G401.6 (cell line): Measurements from ENCODE around the gene CRADD.
"Not testable (repeated sequence)": the region's sequence is repeated elsewhere in the genome, so short reads cannot be mapped to it uniquely, and the experiment has no call there.

Source experiments
- FAIRE-seq: peaks from 2 replicates; lab custom pipeline; 2012; peaks lifted over from hg19 to GRCh38; lab: Jason Lieb, UNC

Gene CRADD

DNA sequence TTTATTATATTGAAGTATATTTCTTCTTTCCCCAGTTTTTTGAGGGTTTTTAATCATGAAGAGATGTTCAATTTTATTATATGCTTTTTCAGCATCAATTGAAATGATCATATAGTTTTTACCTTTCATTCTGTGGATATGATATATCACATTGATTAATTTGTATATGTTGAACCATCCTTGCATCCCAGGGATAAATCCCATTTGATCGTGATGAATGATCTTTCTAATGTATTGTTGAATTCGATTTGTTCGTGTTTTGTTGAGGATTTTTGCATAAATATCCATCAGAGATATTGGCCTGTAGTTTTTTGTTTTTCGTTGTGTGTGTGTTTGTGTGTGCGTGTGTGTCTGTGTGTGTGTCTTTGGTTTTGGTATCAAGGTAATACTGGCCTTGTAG lies 196.4 kb downstream of the CRADD start:
- no peak for FAIRE-seq

DNA sequence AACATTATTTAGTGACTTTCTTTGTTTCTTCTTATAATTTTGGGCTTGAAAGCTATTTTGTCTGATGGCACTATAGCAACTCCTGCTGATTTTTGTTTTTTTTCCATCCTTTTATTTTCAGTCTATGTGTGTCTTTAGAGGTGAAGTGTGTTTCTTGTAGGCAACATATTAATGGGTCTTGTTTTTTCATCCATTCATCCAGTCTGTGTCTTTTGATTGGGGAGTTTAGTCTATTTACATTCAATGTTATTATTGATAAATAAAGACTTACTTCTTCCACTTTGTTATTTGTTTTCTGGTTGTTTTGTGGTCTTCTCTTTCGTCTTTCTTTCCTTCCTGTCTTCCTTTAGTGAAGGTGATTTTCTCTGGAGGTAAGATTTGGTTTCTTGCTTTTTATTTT lies 198.0 kb downstream of the CRADD start:
- no peak for FAIRE-seq

GRCh38 chr12:93876360-93876759 lies 199.2 kb downstream of the CRADD start:
- FAIRE-seq, result no peak

DNA sequence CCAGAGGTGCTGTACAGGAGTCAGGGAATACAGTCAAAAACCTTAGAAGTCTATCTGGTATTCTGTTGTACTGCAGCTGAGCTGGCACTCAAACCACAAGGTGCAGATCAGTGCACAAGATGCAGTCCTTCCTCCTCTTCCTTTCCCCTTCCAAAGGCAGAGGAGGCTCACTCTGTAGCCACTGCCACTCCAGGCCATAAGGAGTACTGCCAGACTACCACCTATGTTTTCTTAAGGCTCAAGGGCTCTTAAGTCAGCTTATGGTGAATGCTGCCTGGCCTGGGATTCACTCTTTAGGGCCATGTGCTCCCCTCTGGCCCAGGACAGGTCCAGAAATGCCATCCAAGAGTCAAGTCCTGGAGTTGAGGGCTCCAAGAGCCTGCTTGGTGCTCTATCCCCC lies 200.3 kb downstream of the CRADD start:
- no peak for FAIRE-seq

- FAIRE-seq, result no peak
Observed at GRCh38 chr12:93879476-93880421, 202.6 kb downstream of the CRADD start.

GRCh38 chr12:93880853-93881522 lies 203.8 kb downstream of the CRADD start:
- no peak for FAIRE-seq

- no peak for FAIRE-seq
Observed at GRCh38 chr12:93882763-93883162, 205.6 kb downstream of the CRADD start.

DNA sequence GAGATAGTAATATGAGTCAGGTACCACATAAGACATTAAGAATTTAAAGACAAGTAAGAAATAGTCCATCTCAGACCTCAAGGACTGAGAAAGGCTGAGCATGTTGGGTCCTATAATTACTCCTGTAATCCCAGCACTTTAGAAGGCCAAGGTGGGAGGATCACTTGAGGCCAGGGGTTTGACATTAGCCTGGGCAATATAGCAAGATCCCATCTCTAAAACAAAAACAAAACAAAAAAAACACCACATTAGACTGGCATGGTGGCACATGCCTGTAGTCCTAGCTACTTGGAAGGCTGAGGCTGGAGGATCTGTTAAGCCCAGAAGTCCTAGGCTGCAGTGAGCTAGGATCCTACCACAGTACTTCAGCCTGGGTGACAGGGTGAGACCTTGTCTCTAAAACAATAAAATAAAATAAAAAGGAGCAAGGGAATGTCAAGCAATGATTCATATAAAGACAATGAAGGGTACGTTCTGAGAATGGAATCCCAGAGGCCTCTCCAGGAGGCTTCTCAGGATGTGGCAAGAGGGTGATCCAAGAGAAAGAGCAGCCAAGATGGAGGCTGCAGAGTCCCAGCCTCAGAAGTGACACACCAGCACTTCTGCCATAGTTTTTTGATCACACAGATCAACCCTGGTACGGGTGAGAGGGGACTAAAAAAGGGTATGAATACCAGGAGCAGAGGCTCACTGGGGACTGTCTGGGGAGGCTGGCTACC lies 206.4 kb downstream of the CRADD start:
- FAIRE-seq, result no peak

- no peak for FAIRE-seq
Observed at GRCh38 chr12:93884794-93885460, 207.8 kb downstream of the CRADD start.

DNA sequence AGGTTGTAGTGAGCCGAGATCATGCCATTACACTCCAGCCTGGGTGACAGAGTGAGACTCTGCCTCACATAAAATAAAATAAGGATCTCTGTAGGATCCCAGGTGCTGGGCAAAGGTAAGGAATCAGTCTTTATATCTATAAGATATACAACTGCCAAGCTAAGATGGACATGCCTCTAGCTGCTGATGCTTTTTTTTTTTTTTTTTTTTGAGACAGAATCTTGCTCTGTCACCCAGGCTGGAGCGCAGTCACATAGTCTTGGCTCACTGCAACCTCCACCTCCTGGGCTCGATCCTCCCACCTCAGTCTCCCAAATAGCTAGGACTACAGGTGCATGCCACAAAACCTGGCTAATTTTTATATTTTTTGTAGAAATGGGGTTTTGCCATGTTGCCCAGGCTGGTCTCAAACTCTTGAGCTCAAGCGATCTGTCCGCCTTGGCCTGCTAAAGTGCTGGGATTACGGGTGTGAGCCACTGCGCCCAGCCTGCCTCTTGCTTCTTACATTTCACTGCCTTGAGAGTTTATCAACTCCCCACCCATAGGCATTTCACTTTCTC lies 208.9 kb downstream of the CRADD start:
- FAIRE-seq, result not testable (repeated sequence)

DNA sequence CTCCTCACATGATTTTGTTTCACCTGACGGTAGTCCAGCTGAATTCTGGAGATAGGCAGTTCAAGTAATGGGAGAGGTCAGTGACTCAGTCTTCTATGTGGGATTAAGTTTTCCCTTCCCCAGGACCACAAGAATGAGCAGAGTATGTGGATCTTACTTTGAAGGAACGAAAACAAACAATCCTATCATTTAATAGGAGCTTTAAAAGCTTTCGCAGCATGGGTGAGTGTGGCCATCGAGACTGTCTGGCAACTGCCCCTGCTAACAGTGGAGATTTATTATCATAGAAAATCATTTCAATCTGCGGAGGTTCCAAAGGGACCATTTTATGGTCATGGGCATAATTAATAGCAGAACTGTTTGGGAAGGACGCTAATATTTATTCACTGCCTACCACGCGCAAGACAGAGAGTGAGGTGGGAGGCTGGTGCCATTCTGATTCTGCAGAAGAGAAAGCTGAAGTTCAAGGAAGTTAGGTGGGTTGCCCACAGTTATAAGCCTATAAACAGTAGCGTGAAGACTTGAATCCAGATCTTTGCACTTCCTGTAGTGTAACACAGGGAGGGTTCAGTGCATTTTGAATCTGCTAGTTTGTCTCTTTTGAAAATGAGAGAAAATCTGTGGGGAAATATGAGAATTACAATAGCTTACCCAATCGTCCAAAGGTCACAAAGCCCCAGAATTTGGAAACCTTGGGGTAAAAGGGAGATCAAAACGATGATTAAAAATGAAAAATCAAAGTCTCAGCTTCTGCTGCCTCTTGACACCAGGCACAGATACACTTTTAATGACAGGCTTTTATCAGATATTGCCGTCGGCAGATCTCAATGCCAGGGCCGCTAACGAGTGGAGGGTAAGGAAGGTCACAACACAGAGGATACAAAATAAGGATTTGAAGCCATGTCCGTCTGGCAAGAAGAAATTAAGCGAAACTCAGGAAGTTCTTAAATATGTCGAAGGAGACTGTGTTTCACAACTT lies 209.6 kb downstream of the CRADD start:
- no peak for FAIRE-seq

DNA sequence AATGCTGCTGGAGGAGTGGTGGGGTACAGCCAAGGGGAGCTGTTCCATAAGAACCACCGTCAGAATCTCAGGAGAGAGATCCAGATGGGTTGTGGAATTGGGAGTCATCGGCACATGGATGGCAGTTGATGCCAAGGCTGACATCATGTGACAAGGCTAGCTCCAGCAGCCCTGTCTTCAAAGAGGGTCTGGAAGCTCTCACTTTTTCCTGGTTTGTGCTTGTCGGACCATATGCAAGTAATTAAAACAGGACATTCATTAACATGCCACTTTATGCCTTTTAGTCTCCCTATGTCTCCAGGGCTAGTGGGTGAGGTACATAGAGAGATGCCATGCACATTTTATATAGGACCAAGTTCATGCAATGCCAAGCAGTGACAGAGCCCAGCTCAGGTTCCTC lies 211.8 kb downstream of the CRADD start:
- FAIRE-seq, result no peak

- FAIRE-seq, result no peak
Observed at GRCh38 chr12:93889516-93890212, 212.5 kb downstream of the CRADD start.

DNA sequence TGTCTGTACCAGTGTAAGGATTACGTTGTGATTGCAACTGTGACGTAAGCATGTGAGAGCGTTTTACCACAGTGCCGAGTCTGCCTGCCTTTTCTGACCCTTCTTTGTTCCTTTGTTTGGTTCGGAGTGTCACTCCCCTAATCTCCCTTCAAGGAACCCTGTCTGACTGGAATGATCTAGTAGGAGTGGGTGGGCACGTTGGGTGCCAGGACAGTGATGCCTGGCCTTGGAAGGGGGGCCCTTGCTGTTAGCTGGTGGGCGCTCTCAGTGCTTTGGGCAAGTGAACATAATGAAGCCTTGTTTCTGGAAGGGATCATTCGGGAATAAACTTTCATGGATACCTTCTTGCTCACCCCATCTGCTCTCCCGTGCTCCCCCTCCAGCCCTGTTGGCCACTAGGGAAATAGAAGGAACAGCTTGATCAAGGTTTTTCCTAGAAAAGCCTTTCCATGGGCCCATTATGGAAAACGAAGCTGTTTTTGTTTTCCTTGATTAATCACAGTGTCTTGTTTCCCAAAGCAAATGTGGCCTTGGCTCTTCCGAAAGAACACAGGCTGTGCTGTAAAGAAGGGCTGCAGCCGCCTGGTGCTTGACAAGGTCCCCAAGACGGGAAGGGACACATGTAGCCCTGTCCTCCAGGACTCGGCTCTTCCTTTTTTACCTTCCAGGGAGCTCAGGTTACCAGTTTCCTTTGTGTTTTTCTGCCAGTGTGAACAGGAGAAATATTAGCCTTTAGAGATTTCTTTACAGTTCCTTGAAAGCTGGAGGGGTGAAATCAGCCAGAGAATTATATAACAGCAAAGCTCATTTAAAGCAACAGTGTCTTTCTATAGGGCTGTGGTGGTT lies 215.5 kb downstream of the CRADD start:
- FAIRE-seq, result no peak

- no peak for FAIRE-seq
Observed at GRCh38 chr12:93894391-93895088, 217.4 kb downstream of the CRADD start.

GRCh38 chr12:93895089-93895445 lies 217.9 kb downstream of the CRADD start:
- no peak for FAIRE-seq

DNA sequence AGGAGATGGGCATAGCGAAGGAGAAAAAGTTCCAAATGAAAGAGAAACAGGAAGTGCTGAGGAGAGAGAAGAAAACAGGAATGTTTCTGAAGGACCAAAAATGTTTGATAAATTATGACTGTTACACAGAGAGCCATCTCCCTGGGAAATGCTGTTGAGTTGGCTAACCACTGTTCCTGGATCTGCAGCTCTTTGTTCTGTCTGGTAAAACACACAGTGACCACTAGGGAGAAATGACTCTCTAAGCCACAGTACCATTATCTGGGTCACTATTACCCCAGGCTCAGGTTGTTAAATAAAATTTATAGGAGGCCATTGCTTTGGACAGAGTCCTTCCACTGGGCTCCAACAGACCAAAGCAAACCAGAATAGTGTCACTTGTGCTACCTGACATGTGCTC lies 219.3 kb downstream of the CRADD start:
- FAIRE-seq, result no peak

GRCh38 chr12:93896952-93897351 lies 219.8 kb downstream of the CRADD start:
- no peak for FAIRE-seq

- FAIRE-seq, result no peak
Observed at GRCh38 chr12:93901739-93902138, 224.6 kb downstream of the CRADD start.
